HepG2 (cell line): Measurements from ENCODE around the gene PLA2G4D. TPM values are rescaled to one million over a fixed set of nuclear protein-coding genes. Genes with fewer than 3 reads are reported as not detected.

Experiments
- ATAC-seq: fragments of 200-7000 bp; cut with Tn5 transposase; 3 replicates; pipeline ENCODE4 v1.9.1; 2020; ENCODE audit warnings: mild to moderate bottlenecking, moderate library complexity
- BruUV-seq: library from RNA; stranded (reverse); fragments of 400-500 nt; replicated peaks from 2 replicates; lab custom pipeline; 2021; lab: Mats Ljungman, UMichigan
- CTCF ChIA-PET: fragments of 300-600 bp; formaldehyde crosslinking; extraction: SDS; loops from one replicate; lab custom pipeline; 2021; ENCODE audit warnings: low total read pairs, inconsistent platforms, low intra/inter-chr PET ratio; lab: Yijun Ruan, JAX
- POLR2A ChIA-PET: fragments of 350-600 bp; sonication (Branson Sonifier 250); formaldehyde crosslinking; loops from one replicate; lab custom pipeline; 2020; ENCODE audit warnings: antibody characterized with exemption, inconsistent platforms; lab: Yijun Ruan, JAX
- DNase-seq: peaks from one replicate; pipeline ENCODE4 v3.0.0-alpha.2; 2015; ENCODE audit warnings: low spot score
- FAIRE-seq: peaks from 3 replicates; lab custom pipeline; 2011; peaks lifted over from hg19 to GRCh38; lab: Jason Lieb, UNC
- H2AFZ ChIP-seq: one replicate; pipeline ENCODE4 v1.6.1; 2011; ENCODE audit warnings: low read length, inconsistent platforms
- H3K27ac ChIP-seq: fragments of 300-600 bp; 3 replicates; pipeline ENCODE4 v1.8.0; 2011; ENCODE audit warnings: mixed run types, mild to moderate bottlenecking, mixed read lengths, low read length, inconsistent platforms; ENCODE audit not compliant: insufficient read depth; ENCODE audit errors: extremely low read length
- H3K27me3 ChIP-seq, 2 experiments: fragments of 200-600 bp in 1 of 2; 2 replicates in 1 of 2; 3 replicates in 1 of 2; pipeline versions ENCODE4 v1.6.0 to v1.8.0; 2011; ENCODE audit warnings: low read length in 2 of 2, mild to moderate bottlenecking in 2 of 2, moderate library complexity in 2 of 2, inconsistent platforms in 1 of 2; ENCODE audit not compliant: insufficient read depth in 2 of 2, control insufficient read depth in 1 of 2
- H3K36me3 ChIP-seq, 2 experiments: fragments of 200-600 bp in 1 of 2; replicated peaks in 1 of 2; 2 replicates in 1 of 2; 3 replicates in 1 of 2; pipeline versions ENCODE4 v1.5.1 to v1.8.0; 2011; ENCODE audit warnings: low read length in 2 of 2, inconsistent platforms in 1 of 2; ENCODE audit not compliant: insufficient read depth in 2 of 2, control insufficient read depth in 1 of 2
- H3K4me1 ChIP-seq: 2 replicates; pipeline ENCODE4 v1.5.1; 2012; ENCODE audit warnings: low read length, inconsistent platforms; ENCODE audit not compliant: insufficient read depth
- H3K4me2 ChIP-seq: 2 replicates; pipeline ENCODE4 v1.6.0; 2011; ENCODE audit warnings: low read depth, low read length, inconsistent platforms
- H3K4me3 ChIP-seq, 3 experiments: fragments of 200-600 bp in 1 of 3; sonication (generic), shearing (Covaris generic) in 1 of 3; replicated peaks in 1 of 3; 2 replicates each; pipeline ENCODE4 v1.5.1; 2011 to 2016; ENCODE audit warnings: low read length in 3 of 3, inconsistent platforms in 2 of 3, low read depth in 2 of 3, mild to moderate bottlenecking in 2 of 3, control low read depth in 1 of 3, mixed read lengths in 1 of 3; ENCODE audit not compliant: insufficient read depth in 1 of 3
- H3K79me2 ChIP-seq: one replicate; pipeline ENCODE4 v1.6.1; 2011; ENCODE audit warnings: low read length, inconsistent platforms; ENCODE audit not compliant: insufficient read depth
- H3K9ac ChIP-seq: 2 replicates; pipeline ENCODE4 v1.6.0; 2011; ENCODE audit warnings: mild to moderate bottlenecking, low read depth, low read length, inconsistent platforms; ENCODE audit not compliant: insufficient read depth
- H3K9me3 ChIP-seq: 2 replicates; pipeline ENCODE4 v1.5.1; 2012; ENCODE audit warnings: mild to moderate bottlenecking, low read length
- H4K20me1 ChIP-seq: 2 replicates; pipeline ENCODE4 v1.6.0; 2011; ENCODE audit warnings: inconsistent platforms, mild to moderate bottlenecking, low read length, moderate library complexity; ENCODE audit not compliant: insufficient read depth
- ATM ChIP-seq: fragments of 450-650 bp; IDR thresholded peaks from 2 replicates; pipeline ENCODE4 v1.7.1; 2017; ENCODE audit warnings: mild to moderate bottlenecking, borderline replicate concordance
- CHD4 ChIP-seq: fragments of 200-600 bp; sonication (generic); IDR thresholded peaks from 2 replicates; pipeline ENCODE4 v1.7.0; 2017; ENCODE audit warnings: mild to moderate bottlenecking, low read length, borderline replicate concordance
- ETV5 ChIP-seq: IDR thresholded peaks from 2 replicates; pipeline ENCODE4 v1.6.1; 2018; ENCODE audit warnings: missing biosample characterization, missing genetic modification reagents, inconsistent platforms, borderline replicate concordance
- KDM2A ChIP-seq: sonication (generic); formaldehyde crosslinking; IDR thresholded peaks from 2 replicates; pipeline ENCODE4 v1.4.0; 2020; ENCODE audit warnings: low read depth, missing genetic modification reagents, borderline replicate concordance
- ZNF101 ChIP-seq: sonication (generic); formaldehyde crosslinking; IDR thresholded peaks from 2 replicates; pipeline ENCODE4 v1.4.0; 2020; ENCODE audit warnings: mild to moderate bottlenecking, low read depth, missing genetic modification reagents, borderline replicate concordance
- ZNF121 ChIP-seq: sonication (generic); formaldehyde crosslinking; IDR thresholded peaks from 2 replicates; pipeline ENCODE4 v1.5.0; 2020; ENCODE audit warnings: mild to moderate bottlenecking, missing genetic modification reagents
- ZNF737 ChIP-seq: sonication (generic); formaldehyde crosslinking; IDR thresholded peaks from 2 replicates; pipeline ENCODE4 v1.5.0; 2020; ENCODE audit warnings: missing genetic modification reagents, mild to moderate bottlenecking, borderline replicate concordance
- WGBS: methylation state at CpG from one replicate; pipeline ENCODE4 v1.1.6; 2017; ENCODE audit warnings: low lambda C conversion rate; 5-methylcytosine and 5-hydroxymethylcytosine counted together
- in situ Hi-C: cut with HindIII; loops from 2 replicates; pipeline ENCODE4 v1.10.0; 2017; ENCODE audit warnings: low pct_unique_long_range_greater_than_20kb; ENCODE audit not compliant: extremely low pct_ligation_motif_present
- intact Hi-C: fragments of 100-400 bp; cut with micrococcal nuclease; formaldehyde crosslinking; loops from one replicate; pipeline ENCODE4 v1.10.0; 2022; ENCODE audit not compliant: unreplicated experiment
- polyA plus RNA-seq, 8 experiments: library from polyadenylated mRNA; depleted of rRNA in 3 of 8; stranded (reverse) in 7 of 8; unstranded in 1 of 8; fragments of >200 nt; fragmentation: Illumina TruSeq in 4 of 8; extraction: Trizol in 4 of 8; gene quantifications; 2 replicates each; pipeline versions ENCODE4 v1.2.1 to v1.2.3, GENCODE V29; 2011 to 2016; ENCODE audit warnings: low read depth in 4 of 8, missing spikeins in 1 of 8, mixed read lengths in 1 of 8; ENCODE audit not compliant: insufficient read depth in 1 of 8
- total RNA-seq, 5 experiments: library from RNA; depleted of rRNA; stranded (reverse); fragments of >200 nt; fragmentation: Illumina TruSeq; extraction: Trizol; gene quantifications; 2 replicates each; pipeline ENCODE4 v1.2.3, GENCODE V29; 2016; ENCODE audit warnings: low read depth in 1 of 5
- TF ChIP-seq, protein P1 (sequence below): sonication (generic); formaldehyde crosslinking; IDR thresholded peaks from 2 replicates; pipeline ENCODE4 v1.8.1; 2023; ENCODE audit warnings: mild to moderate bottlenecking, missing genetic modification reagents
- TF ChIP-seq, protein P2 (sequence below): sonication (generic); formaldehyde crosslinking; IDR thresholded peaks from 2 replicates; pipeline ENCODE4 v1.4.0; 2020; ENCODE audit warnings: missing genetic modification reagents
- TF ChIP-seq, protein P3 (sequence below): sonication (generic); formaldehyde crosslinking; IDR thresholded peaks from 2 replicates; pipeline ENCODE4 v1.8.1; 2023; ENCODE audit warnings: missing genetic modification reagents, inconsistent platforms, borderline replicate concordance
- TF ChIP-seq, protein P4 (sequence below): sonication (generic); formaldehyde crosslinking; IDR thresholded peaks from 2 replicates; pipeline ENCODE4 v1.4.0; 2020; ENCODE audit warnings: missing genetic modification reagents, borderline replicate concordance
- TF ChIP-seq, protein P5 (sequence below): sonication (generic); formaldehyde crosslinking; IDR thresholded peaks from 2 replicates; pipeline ENCODE4 v1.4.0; 2020; ENCODE audit warnings: mild to moderate bottlenecking, missing genetic modification reagents

The PLA2G4D gene
- total and polyA plus RNA-seq, 2 of the 13 experiments (the other 11 are each of a cell fraction or from before 2014, with no cell fraction given) = 0.04 to 0.21 TPM

DNA sequence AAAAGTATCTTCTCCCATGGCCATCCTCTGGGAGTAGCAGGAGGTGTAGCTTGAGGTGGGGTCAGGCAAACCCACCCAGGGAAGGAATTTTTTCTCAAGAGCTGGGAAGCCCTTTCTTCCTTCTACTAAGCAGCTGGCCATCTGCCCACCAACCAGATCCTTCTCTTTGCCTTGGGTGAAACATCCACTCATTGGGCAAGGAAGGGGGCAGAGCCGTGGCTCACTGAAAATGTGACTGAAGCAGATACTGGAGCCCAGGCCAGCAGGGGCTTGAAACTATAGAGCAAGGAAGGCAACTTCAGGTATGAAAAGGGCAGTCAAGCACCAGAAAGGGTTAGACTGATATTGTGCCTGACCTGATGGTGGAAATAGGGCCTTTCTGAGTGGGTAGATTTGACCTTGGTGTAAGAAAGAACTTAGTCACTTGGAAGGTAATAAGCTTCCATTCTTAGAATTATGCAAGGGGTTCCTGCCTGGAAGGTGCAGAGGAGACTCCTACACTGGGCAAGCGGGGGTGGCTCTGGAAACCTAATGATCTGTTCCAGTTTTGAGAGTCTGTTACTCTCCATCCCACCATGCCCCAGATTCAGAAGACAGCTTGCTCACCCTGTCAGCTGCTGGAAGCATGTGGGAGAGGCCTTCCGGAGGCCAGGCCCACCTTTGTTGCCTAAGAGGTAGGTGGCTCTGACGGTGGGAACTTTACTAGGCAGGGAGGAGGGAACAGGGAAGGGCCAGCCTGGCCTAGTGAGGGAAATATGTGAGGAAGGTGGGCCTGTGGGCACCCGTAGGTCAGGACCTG, 51.6 kb downstream of the PLA2G4D start:
- Histone ChIP-seq H3K27ac (no peak overlapping the region), H3K4me3 (no peak overlapping the region), H3K79me2 (no peaks in the 10 kb centered on the region)
- no peak for DNase-seq
- TF ChIP-seq ZNF121 (CRISPR knock-in tag) (no peak), ZNF101 (CRISPR knock-in tag) (no peak), ETV5 (CRISPR knock-in tag) (no peak), CHD4 (no peak), ATM (no peak), ZNF737 (no peak), KDM2A (no peak)
- TF ChIP-seq, protein P1, sequence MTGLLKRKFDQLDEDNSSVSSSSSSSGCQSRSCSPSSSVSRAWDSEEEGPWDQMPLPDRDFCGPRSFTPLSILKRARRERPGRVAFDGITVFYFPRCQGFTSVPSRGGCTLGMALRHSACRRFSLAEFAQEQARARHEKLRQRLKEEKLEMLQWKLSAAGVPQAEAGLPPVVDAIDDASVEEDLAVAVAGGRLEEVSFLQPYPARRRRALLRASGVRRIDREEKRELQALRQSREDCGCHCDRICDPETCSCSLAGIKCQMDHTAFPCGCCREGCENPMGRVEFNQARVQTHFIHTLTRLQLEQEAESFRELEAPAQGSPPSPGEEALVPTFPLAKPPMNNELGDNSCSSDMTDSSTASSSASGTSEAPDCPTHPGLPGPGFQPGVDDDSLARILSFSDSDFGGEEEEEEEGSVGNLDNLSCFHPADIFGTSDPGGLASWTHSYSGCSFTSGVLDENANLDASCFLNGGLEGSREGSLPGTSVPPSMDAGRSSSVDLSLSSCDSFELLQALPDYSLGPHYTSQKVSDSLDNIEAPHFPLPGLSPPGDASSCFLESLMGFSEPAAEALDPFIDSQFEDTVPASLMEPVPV (CRISPR knock-in tag) = no peak
- TF ChIP-seq, protein P2, sequence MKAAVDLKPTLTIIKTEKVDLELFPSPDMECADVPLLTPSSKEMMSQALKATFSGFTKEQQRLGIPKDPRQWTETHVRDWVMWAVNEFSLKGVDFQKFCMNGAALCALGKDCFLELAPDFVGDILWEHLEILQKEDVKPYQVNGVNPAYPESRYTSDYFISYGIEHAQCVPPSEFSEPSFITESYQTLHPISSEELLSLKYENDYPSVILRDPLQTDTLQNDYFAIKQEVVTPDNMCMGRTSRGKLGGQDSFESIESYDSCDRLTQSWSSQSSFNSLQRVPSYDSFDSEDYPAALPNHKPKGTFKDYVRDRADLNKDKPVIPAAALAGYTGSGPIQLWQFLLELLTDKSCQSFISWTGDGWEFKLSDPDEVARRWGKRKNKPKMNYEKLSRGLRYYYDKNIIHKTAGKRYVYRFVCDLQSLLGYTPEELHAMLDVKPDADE (CRISPR knock-in tag) = no peak
- TF ChIP-seq, protein P3, sequence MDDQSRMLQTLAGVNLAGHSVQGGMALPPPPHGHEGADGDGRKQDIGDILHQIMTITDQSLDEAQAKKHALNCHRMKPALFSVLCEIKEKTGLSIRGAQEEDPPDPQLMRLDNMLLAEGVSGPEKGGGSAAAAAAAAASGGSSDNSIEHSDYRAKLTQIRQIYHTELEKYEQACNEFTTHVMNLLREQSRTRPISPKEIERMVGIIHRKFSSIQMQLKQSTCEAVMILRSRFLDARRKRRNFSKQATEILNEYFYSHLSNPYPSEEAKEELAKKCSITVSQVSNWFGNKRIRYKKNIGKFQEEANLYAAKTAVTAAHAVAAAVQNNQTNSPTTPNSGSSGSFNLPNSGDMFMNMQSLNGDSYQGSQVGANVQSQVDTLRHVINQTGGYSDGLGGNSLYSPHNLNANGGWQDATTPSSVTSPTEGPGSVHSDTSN = no peak
- TF ChIP-seq, protein P4, sequence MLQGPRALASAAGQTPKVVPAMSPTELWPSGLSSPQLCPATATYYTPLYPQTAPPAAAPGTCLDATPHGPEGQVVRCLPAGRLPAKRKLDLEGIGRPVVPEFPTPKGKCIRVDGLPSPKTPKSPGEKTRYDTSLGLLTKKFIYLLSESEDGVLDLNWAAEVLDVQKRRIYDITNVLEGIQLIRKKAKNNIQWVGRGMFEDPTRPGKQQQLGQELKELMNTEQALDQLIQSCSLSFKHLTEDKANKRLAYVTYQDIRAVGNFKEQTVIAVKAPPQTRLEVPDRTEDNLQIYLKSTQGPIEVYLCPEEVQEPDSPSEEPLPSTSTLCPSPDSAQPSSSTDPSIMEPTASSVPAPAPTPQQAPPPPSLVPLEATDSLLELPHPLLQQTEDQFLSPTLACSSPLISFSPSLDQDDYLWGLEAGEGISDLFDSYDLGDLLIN = no peak
- TF ChIP-seq, protein P5, sequence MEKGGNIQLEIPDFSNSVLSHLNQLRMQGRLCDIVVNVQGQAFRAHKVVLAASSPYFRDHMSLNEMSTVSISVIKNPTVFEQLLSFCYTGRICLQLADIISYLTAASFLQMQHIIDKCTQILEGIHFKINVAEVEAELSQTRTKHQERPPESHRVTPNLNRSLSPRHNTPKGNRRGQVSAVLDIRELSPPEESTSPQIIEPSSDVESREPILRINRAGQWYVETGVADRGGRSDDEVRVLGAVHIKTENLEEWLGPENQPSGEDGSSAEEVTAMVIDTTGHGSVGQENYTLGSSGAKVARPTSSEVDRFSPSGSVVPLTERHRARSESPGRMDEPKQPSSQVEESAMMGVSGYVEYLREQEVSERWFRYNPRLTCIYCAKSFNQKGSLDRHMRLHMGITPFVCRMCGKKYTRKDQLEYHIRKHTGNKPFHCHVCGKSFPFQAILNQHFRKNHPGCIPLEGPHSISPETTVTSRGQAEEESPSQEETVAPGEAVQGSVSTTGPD = no peak
- TF ChIP-seq, all 625 proteins: peak for 0
- in situ Hi-C loops = no loop called here
- FAIRE-seq = no peak
- Histone ChIP-seq H3K4me2 (no peak overlapping the region), H2AFZ (no peak overlapping the region), H3K27me3 (peaks cover 1 to 19% of the 10 kb centered on the region in 2 experiments; a peak in 4 of 5 replicates), H3K4me1 (peaks cover 20% of the 10 kb centered on the region), H4K20me1 (no peaks in the 10 kb centered on the region), H3K36me3 (no peaks in the 10 kb centered on the region), H3K9me3 (no peaks in the 10 kb centered on the region), H3K9ac (no peak overlapping the region)
- no TSS peak for BruUV-seq
- POLR2A ChIA-PET = no interaction called here
- WGBS = 23% methylated on average over 5 of the region's 5 CpGs
- ATAC-seq = no peak
- CTCF ChIA-PET = no interaction called here
- intact Hi-C loops = no loop called here
